ENCODE measurements around the gene P2RY8.
"Not testable (repeated sequence)": the region's sequence is repeated elsewhere in the genome, so short reads cannot be mapped to it uniquely, and the experiment has no call there.

The P2RY8 gene

GRCh38 chrX:1537031-1537715, at the start of gene P2RY8:
Gene P2RY8, minus strand, starts transcription at chrX:1537185. Its CDS starts 70,627 bp downstream, at chrX:1466558.
- peak; percentile 91 for DNase-seq

DNA sequence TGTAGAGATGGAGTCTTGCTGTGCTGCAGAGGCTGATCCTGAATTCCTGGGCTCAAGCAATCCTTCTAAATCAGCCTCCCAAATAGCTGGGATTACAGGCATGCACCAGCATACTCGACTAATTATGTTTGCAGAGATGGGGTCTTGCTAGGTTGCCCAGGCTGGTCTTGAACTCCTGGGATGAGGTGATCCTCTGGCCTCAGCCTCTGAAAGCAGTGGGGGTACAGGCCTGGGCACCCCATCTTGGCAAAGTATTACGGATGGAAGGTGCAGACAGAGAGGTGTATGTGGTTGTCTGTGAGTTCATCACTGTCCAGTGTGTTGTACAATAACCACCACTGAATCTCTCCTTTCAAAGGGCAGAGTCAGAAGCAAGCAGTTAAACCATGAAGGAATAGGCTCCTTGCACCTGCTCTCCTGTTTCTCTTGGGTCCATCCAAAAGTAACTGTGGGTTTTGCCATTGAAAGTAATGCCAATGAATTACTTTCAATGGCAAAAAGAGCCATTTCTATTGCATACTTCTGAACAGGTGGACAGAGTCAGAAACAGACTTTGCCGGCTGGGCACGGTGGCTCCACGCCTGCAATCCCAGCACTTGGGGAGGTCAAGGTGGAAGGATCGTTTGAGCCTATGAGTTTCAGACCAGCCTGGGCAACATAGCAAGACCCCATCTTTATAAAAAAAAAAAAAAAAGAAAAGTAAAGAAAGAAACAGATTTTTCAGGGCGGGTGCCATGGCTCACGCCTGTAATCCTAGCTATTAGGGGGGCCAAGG, 47.4 kb upstream of the P2RY8 start:
- DNase-seq: no peak

GRCh38 chrX:1582686-1583437, 45.9 kb upstream of the P2RY8 start:
- peak; percentile 90 for DNase-seq

DNA sequence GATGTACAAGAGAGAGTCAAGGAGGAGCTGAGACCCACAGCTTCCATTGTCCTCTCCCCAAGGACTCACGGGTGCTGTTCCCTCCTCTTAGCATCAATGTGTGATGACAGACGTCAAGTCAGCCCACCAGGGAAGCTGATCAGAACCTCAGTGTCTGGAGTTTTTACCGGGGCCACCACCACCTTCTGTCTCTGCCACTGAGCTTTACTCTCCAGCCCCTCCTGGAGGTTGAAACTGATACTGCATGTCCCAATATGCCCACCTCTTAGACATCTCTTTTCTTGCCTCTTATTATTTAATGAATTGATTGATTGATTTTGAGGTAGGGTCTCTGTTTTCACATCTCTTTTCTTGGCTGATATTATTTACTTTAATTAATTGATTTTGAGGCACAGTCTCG, 44.1 kb upstream of the P2RY8 start:
- peak; percentile 90 for DNase-seq

- DNase-seq: no peak
Measured at GRCh38 chrX:1578511-1579173, 41.7 kb upstream of the P2RY8 start.

- DNase-seq: no peak
Measured at GRCh38 chrX:1577845-1578244, 40.9 kb upstream of the P2RY8 start.

- DNase-seq: peak; percentile 42
Measured at GRCh38 chrX:1576201-1576992, 39.4 kb upstream of the P2RY8 start.

GRCh38 chrX:1574181-1574580, 37.2 kb upstream of the P2RY8 start:
- DNase-seq: not testable (repeated sequence)

DNA sequence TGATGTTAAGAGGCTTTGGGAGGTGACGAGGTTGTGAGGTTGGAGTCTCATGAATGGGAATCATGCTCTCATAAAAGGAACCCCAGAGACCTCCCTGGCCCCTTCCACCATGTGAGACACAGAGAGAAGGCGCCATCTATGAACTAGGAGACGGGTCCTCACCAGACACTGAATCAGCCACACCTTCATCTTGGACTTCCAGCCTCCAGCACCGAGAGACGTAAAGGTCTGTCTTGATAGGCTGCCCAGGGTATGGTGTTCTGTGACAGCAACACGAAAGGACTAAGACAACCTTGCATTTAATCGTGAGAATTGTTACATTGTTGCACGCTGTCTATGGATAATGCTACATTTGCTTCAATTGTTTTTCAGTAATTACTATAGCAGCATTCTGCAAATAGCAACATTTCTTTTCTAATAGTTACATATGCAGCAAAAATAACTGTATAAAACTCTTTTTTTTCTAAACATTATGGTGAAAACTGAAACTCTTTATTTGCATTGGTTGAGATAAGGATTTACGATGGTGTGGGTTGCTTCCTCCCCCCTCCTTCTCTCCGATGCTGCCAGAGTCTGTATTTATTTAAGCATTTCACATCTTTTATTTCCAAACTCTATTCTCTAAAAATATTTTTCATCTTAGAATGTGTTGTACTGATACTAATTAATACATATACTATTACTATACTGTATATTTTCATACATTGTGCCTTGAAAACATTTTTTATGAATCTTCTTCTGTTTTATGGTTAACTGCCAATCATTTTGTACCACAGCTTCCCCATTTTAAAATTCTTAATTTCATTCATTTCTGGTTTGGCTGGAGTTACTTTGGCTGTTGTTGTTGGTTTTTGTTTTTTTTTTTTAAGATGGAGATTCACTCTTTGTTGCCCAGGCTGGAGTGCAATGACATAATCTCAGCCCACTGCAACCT, 28.0 kb upstream of the P2RY8 start:
- DNase-seq: no peak

DNA sequence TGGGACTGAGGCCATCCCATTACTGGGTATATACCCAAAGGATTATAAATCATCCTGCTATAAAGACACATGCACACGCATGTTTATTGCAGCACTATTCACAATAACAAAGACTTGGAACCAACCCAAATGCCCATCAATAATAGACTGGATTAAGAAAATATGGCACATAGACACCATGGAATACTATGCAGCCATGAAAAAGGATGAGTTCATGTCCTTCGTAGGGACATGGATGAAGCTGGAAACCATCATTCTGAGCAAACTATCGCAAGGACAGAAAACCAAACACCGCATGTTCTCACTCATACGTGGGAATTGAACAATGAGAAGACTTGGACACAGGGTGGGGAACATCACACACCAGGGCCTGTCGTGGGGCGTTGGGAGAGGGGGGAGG, 27.1 kb upstream of the P2RY8 start:
- not testable (repeated sequence) for DNase-seq

DNA sequence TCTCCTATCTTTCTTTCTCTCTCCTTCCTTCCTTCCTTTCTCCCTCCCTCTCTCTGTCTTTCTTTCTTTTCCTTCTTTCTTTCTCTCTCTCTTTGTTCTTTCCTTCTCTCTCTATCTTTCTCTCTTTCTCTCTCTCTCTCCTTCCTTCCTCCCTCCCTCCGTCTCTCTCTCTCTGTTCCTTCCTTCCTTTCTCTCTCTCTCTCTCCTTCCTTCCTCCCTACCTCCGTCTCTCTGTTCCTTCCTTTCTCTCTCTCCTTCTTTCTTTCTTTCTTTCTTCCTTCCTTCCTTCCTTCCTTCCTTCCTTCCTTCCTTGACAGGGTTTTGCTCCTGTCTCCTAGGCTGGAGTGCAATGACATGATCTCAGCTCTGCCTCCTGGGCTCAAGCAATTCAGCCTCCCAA, 24.2 kb upstream of the P2RY8 start:
- no peak for DNase-seq

DNA sequence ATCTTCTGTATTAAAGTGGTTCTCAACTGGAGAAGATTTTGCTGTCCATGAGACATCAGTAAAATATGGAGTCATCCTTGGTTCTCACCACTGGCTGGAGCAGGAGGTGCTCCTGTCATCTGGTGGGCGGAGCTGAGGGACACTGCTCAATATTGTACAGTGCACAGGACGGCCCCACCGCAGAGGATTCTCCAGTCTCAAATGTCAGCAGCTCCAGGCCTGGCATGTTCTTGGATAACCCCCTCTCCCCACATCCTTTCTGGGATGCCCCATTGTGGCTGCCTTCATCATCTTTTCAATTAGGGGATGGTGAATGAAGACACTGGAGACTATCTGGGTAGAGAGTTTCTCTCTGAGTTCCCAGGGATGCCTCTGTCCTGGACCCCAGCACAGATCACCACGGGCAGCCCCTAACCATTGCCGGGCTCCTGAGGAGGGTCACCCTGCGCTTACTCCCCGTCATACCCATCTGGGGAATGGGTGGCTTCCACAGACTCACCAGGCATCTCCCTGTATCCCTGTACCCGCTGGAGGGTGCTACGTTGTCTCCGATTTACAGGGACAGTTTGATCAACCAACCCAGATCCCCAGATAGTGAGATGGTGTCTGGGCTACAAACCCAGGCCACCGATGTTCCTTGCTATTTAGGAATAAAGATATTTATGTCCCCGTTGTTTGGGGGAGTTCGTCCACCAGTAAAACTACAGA, 21.9 kb upstream of the P2RY8 start:
- DNase-seq: no peak

GRCh38 chrX:1557442-1557841, 20.5 kb upstream of the P2RY8 start:
- DNase-seq: not testable (repeated sequence)

DNA sequence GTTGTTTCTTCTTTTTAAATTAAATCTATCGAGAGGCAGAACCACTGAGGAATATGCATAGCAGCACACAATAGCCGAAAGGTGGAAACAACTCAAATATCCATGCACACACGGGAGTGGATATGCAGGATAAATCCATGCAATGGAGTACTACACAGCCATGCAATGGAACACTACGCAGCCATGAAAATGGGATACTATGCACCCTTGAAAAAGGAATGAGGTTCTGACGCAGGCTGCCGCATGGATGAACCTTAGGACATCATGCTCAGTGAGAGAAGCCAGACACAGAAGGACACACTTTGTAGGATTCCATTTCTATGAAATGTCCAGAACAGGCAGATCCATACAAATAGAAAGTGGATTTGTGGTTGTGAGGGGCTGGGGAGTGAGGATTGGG, 18.4 kb upstream of the P2RY8 start:
- no peak for DNase-seq

DNA sequence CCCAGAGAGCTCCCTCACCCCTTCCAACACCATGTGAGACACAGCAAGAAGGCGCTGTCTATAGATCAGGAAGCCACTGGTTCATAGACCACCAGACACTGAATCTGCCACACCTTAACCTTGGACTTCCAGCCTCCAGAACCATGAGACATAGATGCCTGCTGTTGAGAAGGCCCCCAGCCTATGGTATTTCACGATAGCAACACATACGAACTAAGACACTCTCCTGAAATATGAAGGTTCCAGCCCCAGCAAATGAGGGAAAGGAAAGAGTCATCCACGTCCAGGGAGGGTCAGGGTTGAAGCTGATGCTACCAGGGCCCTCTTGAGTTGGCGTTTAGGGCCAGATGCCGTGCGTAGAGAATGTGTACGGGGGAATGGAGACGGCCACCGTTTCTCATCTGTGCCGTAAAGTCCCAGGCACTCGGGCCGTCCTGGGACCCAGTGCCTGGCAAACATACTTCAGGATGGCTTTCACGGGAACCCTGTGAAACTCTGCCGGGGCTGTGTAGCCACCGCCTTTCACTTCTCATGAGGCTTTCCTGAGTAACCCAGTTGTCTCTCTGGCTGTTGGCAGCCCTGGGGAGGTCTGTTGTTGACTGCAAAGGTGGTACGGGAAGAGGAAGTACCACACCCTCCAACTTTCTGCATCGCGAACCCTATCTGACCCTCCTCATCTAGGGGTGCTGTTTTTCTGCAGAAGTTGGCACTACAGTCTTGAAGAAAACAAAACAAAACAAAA, 17.7 kb upstream of the P2RY8 start:
- DNase-seq: peak; percentile 37

GRCh38 chrX:1551959-1552546, 15.1 kb upstream of the P2RY8 start:
- DNase-seq: no peak

- DNase-seq: no peak
Measured at GRCh38 chrX:1546691-1547251, 9.8 kb upstream of the P2RY8 start.

DNA sequence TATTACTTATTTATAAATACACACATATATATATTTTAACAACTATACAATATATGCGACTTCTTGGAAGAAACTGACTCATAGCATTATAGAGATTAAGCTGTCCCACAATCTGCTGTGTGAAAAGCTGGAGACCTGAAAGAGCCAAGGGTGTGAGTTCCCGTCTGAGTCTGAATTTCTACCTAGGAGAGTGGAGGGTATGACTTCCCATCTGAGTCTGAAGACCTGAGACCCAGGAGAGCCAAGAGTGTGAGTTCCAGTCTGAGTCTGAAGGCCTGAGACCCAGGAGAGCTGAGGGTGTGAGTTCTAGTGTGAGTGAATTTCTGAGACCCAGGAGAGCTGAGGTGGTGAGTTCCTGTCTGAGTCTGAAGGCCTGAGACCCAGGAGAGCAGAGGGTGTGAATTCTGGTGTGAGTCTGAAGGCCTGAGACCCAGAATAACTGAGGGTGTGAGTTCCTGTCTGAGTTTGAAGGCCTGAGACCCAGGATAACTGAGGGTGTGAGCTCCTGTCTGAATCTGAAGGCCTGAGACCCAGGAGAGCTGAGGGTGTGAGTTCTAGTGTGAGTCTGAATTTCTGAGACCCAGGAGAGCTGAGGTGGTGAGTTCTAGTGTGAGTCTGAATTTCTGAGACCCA, 8.9 kb upstream of the P2RY8 start:
- peak; percentile 31 for DNase-seq

Measured in activated CD4-positive, alpha-beta T cell treated with anti-CD3 and anti-CD28 coated beads, Interleukin-2, Interleukin-6, amounts not matched to agents 100 ng/mL and 50 ng/mL, durations not matched to agents 16 hours and 8 hours (primary cell).